Ovary (tissue), 9 donors: ENCODE results near the gene CHMP6. TPM values are rescaled to one million over a fixed set of nuclear protein-coding genes. Genes with fewer than 3 reads are reported as not detected.

Source experiments
- DNase-seq, 5 donors: peaks; one replicate each; pipeline ENCODE4 v3.0.0-alpha.2; 2019 to 2020
- H3K27ac ChIP-seq, 2 donors: fragments of 200-600 bp; one replicate each; pipeline versions ENCODE4 v1.5.1 to v1.8.0; 2019 to 2022
- H3K27me3 ChIP-seq: fragments of 200-600 bp; one replicate; pipeline ENCODE4 v1.8.0; 2022
- H3K36me3 ChIP-seq: fragments of 200-600 bp; sonication (generic); one replicate; pipeline ENCODE4 v1.5.1; 2019
- H3K4me1 ChIP-seq: one replicate; pipeline ENCODE4 v1.8.1; 2013; ENCODE audit warnings: mild to moderate bottlenecking, moderate library complexity; ENCODE audit not compliant: insufficient read depth
- H3K4me3 ChIP-seq: fragments of 200-600 bp; sonication (generic); one replicate; pipeline ENCODE4 v1.5.1; 2017
- H3K9me3 ChIP-seq, 2 donors: fragments of 200-600 bp in 1 of 2; sonication (generic) in 1 of 2; one replicate each; pipeline versions ENCODE4 v1.5.1 to v1.8.1; 2013 to 2019; ENCODE audit warnings: mild to moderate bottlenecking in 1 of 2, moderate library complexity in 1 of 2
- EP300 ChIP-seq: sonication (generic); formaldehyde crosslinking; IDR thresholded peaks from one replicate; pipeline ENCODE4 v1.6.1; 2017; ENCODE audit warnings: antibody characterized with exemption
- POLR2A ChIP-seq: fragments of 450-650 bp; IDR thresholded peaks from one replicate; pipeline ENCODE4 v1.6.1; 2017; ENCODE audit warnings: antibody characterized with exemption, mild to moderate bottlenecking, moderate library complexity
- WGBS, 3 donors: extraction: QIAGEN DNeasy Blood & Tissue Kit in 1 of 3; methylation state at CpG; one replicate each; pipeline versions ENCODE4 v1.1.5 to v1.1.7; 2013 to 2017; 5-methylcytosine and 5-hydroxymethylcytosine counted together
- intact Hi-C, 4 donors: fragments of 100-400 bp; cut with DNase I; formaldehyde crosslinking; loops; one replicate each; pipeline versions ENCODE4 v1.11.0 to v1.15.1; 2022 to 2023
- polyA plus RNA-seq, 2 donors: library from polyadenylated mRNA; stranded (reverse); fragments of 200-250 nt in 1 of 2; fragments of 350-450 nt in 1 of 2; fragmentation: Illumina TruSeq in 1 of 2; extraction: RNeasy Lipid Tissue Mini Kit (QIAGEN cat#74804) in 1 of 2; gene quantifications; one replicate each; pipeline ENCODE4 v1.2.3, GENCODE V29; 2013 to 2014
- total RNA-seq, 7 donors: library from RNA; depleted of rRNA in 2 of 7; stranded (reverse); fragments of >200 nt in 2 of 7; fragmentation: NEBNext Ultra II Directional in 3 of 7; extraction: Animal tissue kit (Norgen Biotek cat#: 25700) in 3 of 7; gene quantifications; one replicate each; pipeline versions ENCODE4 v1.1.0 to v1.2.4, GENCODE V29; 2016 to 2023
- TF ChIP-seq, protein P1 (sequence below), 3 donors: fragments of 450-650 bp in 2 of 3; fragments of 200-600 bp in 1 of 3; IDR thresholded peaks; one replicate each; pipeline versions ENCODE4 v1.5.1 to v1.8.0; 2016 to 2022; ENCODE audit warnings: antibody characterized with exemption in 3 of 3, mild to moderate bottlenecking in 1 of 3
- donor health status: DM: no; HTN: no; CAD: no; lungs with moderate emphysema.
- donor health status: DM: no; HTN: no; CAD: no.
- donor health status: Bipolar disorder and iron deficiency.
- donor health status: DM: yes; HTN: yes; CAD: no.
- donor health status: DM: no; HTN: no; CAD: no.
- donor health status: DM: yes; HTN: yes; CAD: no.

The CHMP6 gene
- total and polyA plus RNA-seq, 9 donors, result 18.5 to 29.7 (median 26.5) TPM

DNA sequence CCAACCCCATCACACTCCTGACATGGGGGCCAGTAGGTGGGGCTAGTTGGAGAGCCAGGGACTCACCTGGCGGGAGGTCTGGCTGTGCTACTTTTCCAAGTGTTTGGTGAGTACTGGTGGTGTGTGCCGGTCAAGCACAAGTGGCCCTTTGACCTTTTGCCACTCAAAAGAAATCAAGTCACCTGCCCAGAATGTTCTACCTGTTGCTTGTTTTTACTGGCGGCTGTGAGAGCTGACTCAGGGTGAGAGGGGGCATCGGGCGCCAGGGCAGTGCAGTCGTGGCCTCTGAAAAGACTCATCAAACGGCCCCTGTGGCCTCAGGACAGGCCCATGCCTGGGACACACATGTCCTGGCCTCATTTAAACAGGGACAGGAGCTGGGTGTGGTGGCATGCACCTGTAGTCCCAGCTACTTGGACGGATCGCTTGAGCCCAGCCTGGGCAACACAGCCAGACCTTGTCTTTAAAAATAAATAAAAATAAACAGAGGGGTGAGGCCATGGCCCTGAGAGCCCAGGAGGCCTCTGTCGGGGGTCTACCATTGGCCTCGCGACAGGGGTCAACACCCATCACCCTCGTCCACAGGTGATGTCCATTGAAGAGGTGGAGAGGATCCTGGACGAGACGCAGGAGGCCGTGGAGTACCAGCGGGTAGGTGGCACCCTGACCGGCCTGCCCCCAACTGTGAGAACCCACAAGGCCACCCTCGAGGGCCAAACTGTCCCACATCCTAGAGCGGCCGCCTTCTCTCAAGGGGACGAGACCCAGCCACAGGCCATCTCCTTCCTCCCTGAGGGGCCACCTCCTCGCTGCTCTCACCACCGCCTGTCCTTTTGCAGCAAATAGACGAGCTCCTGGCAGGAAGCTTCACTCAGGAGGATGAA, 5.0 kb downstream of the CHMP6 start:
- no peak for TF ChIP-seq POLR2A
- TF ChIP-seq, protein P1, sequence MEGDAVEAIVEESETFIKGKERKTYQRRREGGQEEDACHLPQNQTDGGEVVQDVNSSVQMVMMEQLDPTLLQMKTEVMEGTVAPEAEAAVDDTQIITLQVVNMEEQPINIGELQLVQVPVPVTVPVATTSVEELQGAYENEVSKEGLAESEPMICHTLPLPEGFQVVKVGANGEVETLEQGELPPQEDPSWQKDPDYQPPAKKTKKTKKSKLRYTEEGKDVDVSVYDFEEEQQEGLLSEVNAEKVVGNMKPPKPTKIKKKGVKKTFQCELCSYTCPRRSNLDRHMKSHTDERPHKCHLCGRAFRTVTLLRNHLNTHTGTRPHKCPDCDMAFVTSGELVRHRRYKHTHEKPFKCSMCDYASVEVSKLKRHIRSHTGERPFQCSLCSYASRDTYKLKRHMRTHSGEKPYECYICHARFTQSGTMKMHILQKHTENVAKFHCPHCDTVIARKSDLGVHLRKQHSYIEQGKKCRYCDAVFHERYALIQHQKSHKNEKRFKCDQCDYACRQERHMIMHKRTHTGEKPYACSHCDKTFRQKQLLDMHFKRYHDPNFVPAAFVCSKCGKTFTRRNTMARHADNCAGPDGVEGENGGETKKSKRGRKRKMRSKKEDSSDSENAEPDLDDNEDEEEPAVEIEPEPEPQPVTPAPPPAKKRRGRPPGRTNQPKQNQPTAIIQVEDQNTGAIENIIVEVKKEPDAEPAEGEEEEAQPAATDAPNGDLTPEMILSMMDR (IDR thresholded peaks at IDR 0.05), result no peak
- TF ChIP-seq EP300, result no peak
- intact Hi-C loops, result loop anchor here in 1 of 4 donors (10.0 kb wide), 1 partner anchor 238 kb away; the partner anchor contains the start of genes NDUFAF8 and TEPSIN
- no peak overlapping the region for H3K27ac ChIP-seq
- WGBS, 3 donors, result 89 to 91% (median 90%) methylated on average over 25 of the region's 25 CpGs
- no peaks in the 10 kb centered on the region for H3K27me3 ChIP-seq
- H3K4me1 ChIP-seq, result peaks cover 4% of the 10 kb centered on the region
- H3K4me3 ChIP-seq, result no peak overlapping the region
- DNase-seq, result peak in 1 of 5 donors; percentile 37
- no peaks in the 10 kb centered on the region for H3K36me3 ChIP-seq
- no peaks in the 10 kb centered on the region for H3K9me3 ChIP-seq

DNA sequence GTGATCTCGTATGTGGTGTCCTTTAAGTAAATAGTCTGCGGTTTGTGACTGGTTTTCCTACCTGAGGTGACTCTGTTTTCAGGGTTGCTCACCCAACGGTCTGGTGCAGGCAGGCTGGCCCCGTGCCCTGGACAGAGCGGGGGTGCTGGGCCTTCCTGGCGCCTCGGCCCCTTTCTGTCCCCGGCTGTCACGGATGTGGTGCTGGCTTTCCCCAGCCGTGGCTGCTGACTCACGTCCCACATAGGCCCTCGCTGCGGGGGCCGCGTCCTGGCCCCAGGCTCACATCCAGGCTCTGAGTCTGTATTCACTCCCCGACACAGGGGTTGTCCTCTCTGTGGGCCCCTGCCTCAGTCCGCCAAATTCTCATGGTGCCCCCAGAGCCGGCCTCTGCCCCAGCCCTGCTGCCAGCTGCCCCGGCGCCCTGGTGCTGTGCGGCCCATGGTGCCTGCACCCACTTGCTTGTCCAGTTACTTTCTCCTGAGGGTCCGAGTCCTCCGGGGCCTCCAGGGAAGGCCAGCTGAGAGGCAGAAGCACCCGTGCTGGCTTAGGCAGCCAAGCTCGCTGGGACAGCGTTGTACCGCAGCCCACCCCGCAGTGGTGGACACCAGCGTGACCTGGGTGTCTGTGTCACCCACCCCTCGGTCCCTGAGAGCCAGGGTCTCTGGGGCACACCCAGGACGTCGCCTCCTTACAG, 5.9 kb downstream of the CHMP6 start:
- intact Hi-C loops, result loop anchor here in 1 of 4 donors (10.0 kb wide), 1 partner anchor 237 kb away; the partner anchor contains the start of genes NDUFAF8 and TEPSIN
- WGBS, 3 donors, result 85 to 91% (median 88%) methylated on average over 27 to 32 of the region's 32 CpGs
- Histone ChIP-seq H3K36me3 (no peaks in the 10 kb centered on the region), H3K27ac (no peak overlapping the region), H3K4me3 (no peak overlapping the region), H3K9me3 (no peaks in the 10 kb centered on the region), H3K4me1 (peaks cover 7% of the 10 kb centered on the region), H3K27me3 (no peaks in the 10 kb centered on the region)
- TF ChIP-seq POLR2A, result no peak
- TF ChIP-seq EP300, result no peak
- TF ChIP-seq, protein P1 (IDR thresholded peaks at IDR 0.05), result no peak
- peak in 1 of 5 donors; percentile 36 for DNase-seq

DNA sequence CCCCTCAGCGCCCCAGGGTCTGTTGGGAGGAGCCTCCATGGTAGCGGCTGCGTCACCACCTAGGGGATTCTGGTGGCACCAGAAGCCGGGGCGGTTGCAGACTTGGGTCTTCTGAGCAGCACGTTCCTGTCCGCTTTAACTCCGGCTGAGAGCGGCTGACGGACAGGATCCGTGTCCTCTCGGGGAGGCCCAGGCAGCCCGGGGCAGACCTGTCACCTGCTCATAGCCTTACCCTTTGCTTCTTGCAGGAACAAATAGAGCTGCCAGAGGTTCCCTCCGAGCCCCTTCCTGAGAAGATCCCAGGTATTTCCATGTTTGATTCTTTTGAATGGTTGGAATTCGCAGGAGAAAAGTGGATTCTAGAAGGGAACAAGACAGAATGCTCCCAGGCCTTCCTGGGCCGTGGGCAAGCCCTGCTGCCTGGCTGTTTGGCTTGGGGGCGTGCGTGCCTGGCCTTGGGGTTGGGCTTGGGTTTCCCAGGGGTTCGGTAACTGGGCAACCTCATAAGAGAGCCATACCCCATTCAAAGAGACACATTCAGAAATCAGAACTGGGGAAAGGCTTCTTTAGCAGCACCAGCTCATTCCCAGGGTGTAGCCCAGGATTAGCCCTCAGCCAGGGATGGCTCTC, 6.6 kb downstream of the CHMP6 start:
- no peaks in the 10 kb centered on the region for H3K36me3 ChIP-seq
- intact Hi-C loops, result loop anchor here in 1 of 4 donors (10.0 kb wide), 1 partner anchor 237 kb away; the partner anchor contains the start of genes NDUFAF8 and TEPSIN
- H3K9me3 ChIP-seq, result no peaks in the 10 kb centered on the region
- H3K27me3 ChIP-seq, result no peaks in the 10 kb centered on the region
- no peak for TF ChIP-seq POLR2A
- no peak for TF ChIP-seq EP300
- TF ChIP-seq, protein P1 (IDR thresholded peaks at IDR 0.05), result no peak
- H3K4me3 ChIP-seq, result no peak overlapping the region
- H3K27ac ChIP-seq, result no peak overlapping the region
- DNase-seq, result no peak
- H3K4me1 ChIP-seq, result peaks cover 5% of the 10 kb centered on the region
- WGBS, 3 donors, result 92 to 93% (median 92%) methylated on average over 19 of the region's 19 CpGs
